Stimulated activated CD8-positive, alpha-beta memory T cell treated with anti-CD3 and anti-CD28 coated beads, Interleukin-15, amount 100 ng/mL, for 48 hours (primary cell): ENCODE results near the gene POLE2.
"Not testable (repeated sequence)": the region's sequence is repeated elsewhere in the genome, so short reads cannot be mapped to it uniquely, and the experiment has no call there.

Source experiments
- DNase-seq, 2 donors: peaks; one replicate each; pipeline ENCODE4 v3.0.0-alpha.2; 2020; ENCODE audit warnings: low read depth in 2 of 2

Gene POLE2

DNA sequence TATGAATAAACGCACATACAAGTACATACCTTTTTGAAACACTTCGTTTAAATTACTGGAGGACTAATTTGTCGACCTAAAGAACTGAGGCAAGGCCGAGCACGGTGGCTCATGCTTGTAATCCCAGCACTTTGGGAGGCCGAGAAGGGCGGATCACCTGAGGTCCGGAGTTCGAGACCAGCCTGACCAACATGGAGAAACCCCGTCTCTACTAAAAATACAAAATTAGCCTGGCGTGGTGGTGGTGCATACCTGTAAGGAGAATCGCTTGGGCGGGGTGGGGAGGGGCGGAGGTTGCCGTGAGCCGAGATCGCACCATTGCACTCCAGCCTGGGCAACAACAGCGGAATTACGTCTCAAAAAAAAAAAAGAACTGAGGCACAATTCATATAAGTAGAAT lies 68.7 kb downstream of the POLE2 start:
- not testable (repeated sequence) for DNase-seq

DNA sequence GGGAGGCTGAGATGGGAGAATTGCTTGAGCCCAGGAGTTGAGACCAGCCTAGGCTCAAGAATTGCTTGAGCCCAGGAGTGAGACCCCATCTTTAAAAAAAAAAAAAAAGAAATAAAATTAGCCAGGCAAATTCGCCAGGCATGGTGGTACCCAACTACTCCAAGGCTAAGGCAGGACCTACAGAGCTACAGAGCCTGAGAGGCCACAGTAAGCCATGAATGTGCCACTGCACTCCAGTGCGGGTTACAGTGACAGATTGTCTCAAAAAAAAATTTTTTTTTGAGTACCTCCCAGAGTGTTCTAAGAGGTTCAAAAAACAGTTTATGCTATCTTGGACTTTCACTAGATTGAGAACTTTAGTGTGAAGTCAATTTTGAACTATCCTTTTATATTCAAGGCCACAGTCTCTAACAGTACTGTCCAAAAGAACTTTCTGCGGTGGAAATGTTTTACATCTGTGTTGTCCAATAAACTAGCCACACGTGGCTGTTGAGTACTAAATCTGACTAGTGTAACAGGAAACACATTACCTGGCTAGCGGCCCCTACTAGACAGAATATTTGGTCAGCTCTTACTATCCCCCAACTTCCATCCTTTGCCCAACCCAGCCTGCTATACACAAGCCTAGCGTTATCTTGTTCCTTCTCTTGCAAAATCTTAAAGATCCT lies 70.0 kb downstream of the POLE2 start:
- no peak for DNase-seq

DNA sequence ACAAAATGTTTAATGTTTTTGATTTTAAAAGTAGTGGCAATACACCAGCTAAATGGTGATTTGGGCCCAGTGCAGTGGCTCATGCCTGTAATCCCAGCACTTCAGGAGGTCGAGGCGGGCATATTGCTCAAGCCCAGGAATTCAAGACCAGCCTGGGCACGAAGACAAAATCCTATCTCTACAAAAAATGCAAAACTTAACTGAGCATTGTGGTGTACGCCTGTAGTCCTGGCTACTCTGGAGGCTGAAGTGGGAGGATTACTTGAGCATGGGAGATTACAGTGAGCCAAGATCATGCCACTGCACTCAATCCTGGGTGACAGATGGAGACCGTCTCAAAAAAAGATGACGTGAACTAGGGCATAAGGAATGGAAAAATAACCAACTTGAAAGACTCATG lies 72.2 kb downstream of the POLE2 start:
- no peak for DNase-seq

DNA sequence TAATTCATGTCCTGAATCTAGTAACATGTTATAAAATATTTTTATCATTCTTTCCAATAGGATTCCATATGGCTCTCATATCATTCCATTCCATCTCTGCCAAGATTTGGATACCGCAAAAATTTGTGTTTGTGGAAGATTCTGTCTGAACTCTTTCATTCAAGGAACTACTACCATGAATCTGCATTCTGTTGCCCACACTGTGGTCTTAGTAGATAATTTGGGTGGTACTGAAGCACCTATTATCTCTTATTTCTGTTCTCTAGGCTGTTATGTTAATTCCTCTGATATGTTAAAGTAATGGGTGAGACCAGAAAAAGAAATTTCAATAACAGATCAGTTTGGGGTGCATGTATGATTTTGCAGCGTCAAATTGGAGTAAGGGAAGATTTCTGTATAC lies 73.8 kb downstream of the POLE2 start:
- DNase-seq, result no peak

DNA sequence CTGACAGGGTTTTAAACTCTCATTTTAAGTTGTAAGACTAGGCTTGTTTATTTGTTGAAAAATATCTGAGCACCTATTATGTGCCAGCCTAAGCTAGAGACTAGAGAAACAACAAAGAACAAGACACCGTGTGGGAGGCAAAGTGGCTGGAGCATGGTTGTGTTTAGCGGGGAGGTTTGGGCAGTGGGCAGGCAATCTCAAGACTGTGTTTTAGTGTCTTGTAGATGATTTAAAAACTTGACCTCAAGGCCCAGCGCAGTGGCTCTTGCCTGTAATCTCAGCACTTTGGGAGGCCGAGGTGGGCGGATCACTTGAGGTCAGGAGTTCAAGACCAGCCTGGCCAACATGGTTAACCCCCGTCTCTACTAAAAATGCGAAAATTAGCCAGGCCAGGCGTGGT lies 75.3 kb downstream of the POLE2 start:
- no peak for DNase-seq

DNA sequence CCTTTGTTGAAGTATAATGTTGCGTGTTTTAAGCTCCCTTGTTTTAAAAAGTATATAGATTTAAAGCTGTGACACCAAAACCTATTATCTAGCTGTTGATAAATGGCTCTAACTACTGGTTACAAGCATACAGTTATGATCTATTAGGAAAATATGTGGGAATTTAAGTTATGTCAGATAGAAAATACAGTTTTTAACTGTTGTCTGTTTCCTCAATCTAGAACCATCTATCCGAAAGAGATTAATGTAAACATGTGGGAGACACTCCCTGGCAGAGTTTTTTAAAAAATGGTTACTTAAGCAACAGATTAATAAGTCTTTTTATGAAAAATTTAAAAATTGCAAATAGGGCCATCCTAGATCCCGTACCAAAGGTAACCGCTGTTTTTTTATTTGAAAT lies 75.8 kb downstream of the POLE2 start:
- no peak for DNase-seq

DNA sequence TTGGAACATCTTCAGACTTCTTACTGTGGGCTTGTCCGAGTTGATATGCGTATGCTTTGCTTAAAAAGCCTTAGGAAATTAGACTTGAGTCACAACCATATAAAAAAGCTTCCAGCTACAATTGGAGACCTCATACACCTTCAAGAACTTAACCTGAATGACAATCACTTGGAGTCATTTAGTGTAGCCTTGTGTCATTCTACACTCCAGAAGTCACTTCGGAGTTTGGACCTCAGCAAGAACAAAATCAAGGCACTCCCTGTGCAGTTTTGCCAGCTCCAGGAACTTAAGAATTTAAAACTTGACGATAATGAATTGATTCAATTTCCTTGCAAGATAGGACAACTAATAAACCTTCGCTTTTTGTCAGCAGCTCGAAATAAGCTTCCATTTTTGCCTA lies 80.4 kb downstream of the POLE2 start:
- no peak for DNase-seq

DNA sequence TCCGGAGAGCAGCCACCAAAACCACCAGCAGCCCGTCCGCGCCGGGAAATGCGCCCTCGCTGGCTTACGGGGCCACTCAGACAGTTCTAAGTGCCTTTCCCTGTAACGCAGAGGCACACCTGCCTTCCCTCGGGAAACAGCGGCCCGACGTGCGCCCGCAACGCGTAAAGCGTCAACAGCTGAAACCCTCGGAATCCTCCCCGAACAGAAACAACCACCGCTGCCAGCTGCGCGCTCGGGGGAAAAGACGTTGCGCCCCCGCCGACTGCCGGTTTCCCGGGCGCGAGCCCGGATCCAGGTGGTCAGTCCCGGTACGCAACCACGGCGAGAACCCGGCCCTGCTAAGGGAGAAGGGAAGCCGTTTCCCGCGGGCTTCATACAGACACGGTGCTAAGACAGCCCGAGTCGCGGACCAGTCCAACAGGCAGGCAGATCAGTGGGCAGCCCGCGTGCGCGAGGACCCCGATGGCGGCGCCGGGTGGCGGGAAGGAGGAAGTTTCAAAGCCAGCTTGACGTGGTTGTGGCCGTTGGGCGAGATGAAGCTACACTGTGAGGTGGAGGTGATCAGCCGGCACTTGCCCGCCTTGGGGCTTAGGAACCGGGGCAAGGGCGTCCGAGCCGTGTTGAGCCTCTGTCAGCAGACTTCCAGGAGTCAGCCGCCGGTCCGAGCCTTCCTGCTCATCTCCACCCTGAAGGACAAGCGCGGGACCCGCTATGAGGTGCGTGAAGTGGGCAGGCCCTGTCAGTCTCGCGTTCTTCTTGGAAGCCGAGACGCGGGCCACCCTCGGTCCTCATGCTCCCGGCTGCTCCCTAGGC lies 89.3 kb downstream of the POLE2 start, which contains the start of gene LRR1:
Gene LRR1 (plus strand): TSS at position 456 of the 816 bp plus-strand sequence. CDS start 81 bp downstream, at position 537.
- peak; percentile 71 to 73 for DNase-seq

DNA sequence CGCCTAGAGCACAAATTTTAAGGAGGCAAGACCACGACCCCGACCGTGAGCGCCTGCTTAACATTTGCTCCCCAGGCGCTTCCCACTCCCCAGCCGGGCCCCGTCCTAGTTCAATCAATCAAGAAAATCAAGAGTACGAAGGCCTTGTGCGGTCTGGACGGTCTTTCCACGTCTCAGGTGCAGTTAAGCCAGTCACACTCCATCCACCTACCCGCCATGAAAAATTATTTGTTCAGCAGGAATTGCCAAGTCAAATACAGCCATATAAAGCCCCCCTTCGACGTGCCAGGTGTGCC lies 89.9 kb downstream of the POLE2 start:
- DNase-seq, result no peak

DNA sequence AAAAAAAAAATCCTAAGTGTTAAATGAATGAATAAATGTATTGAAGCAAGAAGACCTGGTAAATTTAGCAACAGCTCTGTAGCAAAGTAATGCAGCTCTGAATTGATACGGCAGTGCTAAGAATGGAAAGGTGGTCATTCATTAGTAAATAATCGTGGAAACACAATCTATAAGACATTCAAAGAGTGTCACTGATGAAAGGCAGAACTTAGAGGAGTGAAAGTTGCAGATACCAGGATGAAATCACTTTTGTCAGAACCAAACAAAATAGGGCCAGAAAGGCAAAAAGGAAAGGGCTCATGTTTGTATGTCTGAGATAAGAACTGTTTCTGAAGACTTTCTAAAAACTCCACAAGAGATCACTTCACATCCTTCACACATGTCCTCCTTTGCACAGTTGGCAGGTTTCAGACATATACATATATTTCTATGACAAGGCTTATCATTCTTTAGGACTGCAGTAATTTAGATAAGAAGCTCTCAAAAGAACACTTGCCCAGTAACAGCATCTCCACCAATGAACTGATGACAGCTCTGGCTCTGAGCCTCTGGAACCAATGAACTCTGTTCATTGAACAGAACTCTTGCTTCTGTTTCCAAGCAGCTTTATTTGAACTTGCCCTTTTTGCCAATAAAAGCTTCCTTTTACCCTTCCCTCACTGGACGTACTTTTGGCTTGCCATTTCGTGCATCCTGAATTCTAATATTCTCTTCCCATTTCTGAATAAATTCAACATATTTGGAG lies 93.5 kb downstream of the POLE2 start:
- DNase-seq, result no peak
